NCI-H69 (cell line): ENCODE measurements around the gene EDN2.

Experiments
- DNase-seq: peaks from one replicate; lab custom pipeline; 2025; lab: John Stamatoyannopoulos, UW

Gene EDN2

GRCh38 chr1:41517062-41517438, 32.6 kb upstream of the EDN2 start:
- peak; percentile 56 for DNase-seq

GRCh38 chr1:41516168-41517061, 31.9 kb upstream of the EDN2 start:
- peak; percentile 84 for DNase-seq

DNA sequence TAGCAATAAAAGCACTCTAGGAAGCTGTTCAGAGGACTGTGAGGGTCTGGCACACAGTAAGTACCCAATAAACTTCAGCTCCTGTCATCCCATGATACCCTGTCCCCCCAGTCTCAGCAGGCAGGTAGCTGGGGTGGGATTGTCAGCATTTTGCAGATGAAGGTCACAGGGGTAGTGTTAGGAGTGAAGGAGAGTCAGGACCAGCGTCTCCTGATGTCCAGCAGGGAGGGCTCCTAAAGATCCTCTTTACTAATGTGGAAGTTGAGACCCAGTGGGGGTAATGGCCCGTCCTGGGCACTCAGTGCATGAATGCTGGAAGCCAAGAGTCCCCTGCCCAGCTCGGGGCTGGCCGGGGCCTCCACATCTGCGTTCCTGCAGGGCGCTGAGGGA, 31.3 kb upstream of the EDN2 start:
- DNase-seq = no peak

DNA sequence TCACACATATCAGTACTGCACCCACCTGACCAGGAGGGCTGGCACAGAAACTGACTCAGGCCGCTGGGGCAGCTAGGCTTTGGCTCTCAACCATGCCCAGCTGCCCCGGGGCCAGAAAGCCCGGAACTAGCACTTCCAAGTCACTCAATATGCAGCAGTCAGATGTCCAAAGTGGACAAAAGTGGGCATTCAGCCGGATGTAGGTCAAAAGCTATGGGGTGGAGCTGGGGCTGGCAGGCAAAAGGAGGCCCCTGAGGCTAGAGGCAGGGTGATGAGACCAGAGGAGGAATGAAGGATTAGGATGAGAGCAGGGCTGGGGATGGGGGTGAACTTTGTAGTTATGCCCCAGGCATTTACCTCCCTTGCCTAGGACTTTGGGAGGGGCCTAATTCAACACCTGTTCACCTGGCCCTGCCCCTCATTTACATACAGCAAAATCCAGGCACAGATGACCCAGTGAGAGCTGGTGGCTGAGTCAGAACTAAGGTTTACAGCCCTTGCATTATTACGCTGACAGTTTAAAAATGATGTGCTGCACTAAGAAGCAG, 30.7 kb upstream of the EDN2 start:
- peak; percentile 26 for DNase-seq

DNA sequence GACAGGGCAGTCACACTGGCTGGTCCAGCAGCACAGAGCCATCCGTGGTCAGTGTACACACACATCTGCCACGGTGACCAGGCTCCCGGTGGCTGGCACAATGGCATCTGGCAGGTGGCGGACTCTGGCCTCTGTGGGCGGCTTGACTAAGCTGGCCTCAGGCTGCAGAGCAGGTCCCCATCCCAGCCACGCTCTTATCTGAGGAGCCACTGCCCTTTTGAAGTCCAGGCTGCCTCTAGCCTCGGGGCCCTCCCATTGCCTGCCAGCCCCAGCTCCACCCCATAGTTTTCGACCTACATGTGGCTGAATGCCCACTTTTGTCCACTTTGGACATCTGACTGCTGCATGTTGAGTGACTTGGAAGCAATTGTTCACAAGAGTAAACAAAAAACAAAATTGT, 29.9 kb upstream of the EDN2 start:
- no peak for DNase-seq

DNA sequence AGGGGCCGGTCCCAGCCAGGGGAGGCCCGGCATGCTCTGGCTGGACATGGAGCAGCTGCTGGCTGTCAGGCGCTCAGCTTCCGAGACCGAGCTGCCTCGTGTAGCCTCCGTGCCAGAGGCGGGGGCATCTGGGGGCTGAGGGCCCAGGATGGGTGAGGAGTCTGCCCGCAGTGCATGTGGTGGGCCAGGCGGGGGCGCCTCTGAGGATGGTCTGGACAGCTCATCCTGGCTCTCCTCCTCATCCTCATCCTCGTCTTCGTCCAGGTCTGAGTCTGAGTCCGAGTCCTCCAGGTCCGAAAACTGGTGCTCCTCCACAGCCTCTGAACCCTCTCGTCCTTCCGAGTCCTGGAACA, 28.9 kb upstream of the EDN2 start:
- DNase-seq = no peak

- no peak for DNase-seq
Measured at GRCh38 chr1:41512701-41513382, 28.4 kb upstream of the EDN2 start.

GRCh38 chr1:41511239-41511540, 26.7 kb upstream of the EDN2 start:
- DNase-seq = no peak

GRCh38 chr1:41510531-41511238, 26.2 kb upstream of the EDN2 start:
- no peak for DNase-seq

GRCh38 chr1:41509270-41509671, 24.8 kb upstream of the EDN2 start:
- no peak for DNase-seq

GRCh38 chr1:41508290-41508689, 23.8 kb upstream of the EDN2 start:
- no peak for DNase-seq

GRCh38 chr1:41507836-41508235, 23.4 kb upstream of the EDN2 start:
- no peak for DNase-seq

- DNase-seq = no peak
Measured at GRCh38 chr1:41507110-41507720, 22.7 kb upstream of the EDN2 start.

GRCh38 chr1:41504114-41505035, 19.9 kb upstream of the EDN2 start:
- peak; percentile 73 for DNase-seq

GRCh38 chr1:41503538-41504113, 19.1 kb upstream of the EDN2 start:
- DNase-seq = no peak

DNA sequence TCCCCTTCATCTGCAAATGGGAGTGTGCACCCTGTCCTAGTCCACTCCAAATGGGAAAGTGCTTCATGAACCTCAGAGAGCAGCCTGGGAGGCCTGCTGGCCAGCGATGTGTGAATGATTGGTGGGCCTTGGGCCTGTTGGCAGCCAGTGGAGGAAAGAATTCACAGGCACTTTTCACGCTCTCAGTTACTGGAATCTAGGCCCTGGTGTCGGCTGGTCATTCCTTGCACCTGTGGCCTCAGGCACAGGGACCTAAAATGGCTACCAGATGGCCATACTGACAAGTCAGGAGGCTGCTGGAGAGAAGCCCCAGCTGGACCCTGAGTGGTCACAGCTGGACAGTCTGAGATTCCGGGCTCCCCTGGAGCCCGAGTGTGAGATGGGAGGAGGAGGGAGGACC, 18.4 kb upstream of the EDN2 start:
- DNase-seq = no peak

DNA sequence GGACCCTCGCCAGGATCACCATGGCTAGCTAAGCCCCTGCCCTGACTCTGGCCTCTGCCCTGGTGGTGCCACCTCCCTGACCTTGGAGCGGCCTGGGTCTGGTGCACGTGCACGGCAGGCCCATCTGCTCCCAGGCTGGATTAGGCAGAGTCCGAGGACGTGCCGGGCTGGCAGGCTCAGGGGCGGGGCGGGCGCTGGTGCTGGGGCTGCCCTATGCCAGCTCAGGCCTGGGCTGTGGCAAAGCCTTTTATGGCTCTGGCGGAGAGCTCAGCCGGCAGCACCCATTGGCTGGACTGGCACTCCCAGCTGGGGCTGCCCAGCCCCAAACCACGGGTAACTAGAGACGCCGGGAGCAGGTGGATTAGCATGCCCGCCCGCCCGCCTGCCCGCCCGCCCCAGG, 17.1 kb upstream of the EDN2 start:
- peak; percentile 73 for DNase-seq

DNA sequence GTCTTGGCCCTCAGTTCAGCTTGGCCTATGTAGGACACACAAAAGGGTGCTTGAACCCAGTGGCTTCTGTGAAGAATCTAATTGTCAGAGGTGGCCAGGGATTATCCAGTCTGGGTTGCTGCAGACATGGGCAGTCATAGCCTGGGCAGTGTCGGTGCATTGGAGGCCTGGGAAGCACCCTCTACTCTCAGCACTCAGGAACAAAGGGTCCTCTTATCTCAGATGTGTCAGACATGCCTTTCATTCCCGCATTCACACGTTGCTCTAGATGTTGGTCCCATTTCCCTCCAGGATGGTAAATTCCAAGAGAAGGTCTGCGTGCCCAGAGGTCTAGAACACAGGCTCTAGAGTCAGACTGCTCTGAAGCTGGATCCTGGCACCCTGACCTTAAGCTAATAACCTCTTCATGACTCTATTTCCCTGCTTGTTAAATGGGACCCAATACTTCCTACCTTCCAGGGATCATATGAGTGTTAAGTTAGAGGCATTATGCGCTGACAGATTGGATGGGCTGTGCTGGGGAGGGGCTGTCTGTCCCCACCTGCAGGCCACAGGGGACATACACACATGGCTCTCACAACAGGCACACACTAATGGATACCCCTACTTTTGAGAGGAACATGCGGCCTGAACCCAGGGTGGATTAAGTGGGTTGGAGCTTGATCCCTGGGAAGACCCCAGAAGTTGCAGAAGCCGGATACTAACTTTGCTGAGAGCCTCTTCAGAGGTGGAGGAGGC, 16.5 kb upstream of the EDN2 start:
- no peak for DNase-seq

DNA sequence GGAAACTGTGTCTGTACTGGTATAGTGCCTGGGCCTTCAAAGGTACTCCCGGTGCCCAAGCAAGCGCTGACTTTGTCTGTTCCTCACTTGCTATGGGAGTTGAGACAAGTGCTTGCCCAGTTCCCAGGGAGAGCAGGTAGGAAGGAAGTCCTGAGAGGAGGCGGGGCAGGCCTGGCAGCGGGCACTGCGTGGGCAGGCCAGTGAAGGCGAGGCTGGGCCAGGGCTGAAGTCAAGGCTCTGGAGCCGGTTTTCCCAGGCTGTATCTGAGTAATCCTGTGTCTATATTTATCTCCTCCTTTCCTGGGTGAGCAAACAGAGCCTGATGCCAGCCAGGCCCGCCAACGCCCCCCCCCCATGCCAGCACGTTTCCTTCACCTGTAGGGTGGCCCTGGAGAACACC, 15.9 kb upstream of the EDN2 start:
- DNase-seq = peak; percentile 36

DNA sequence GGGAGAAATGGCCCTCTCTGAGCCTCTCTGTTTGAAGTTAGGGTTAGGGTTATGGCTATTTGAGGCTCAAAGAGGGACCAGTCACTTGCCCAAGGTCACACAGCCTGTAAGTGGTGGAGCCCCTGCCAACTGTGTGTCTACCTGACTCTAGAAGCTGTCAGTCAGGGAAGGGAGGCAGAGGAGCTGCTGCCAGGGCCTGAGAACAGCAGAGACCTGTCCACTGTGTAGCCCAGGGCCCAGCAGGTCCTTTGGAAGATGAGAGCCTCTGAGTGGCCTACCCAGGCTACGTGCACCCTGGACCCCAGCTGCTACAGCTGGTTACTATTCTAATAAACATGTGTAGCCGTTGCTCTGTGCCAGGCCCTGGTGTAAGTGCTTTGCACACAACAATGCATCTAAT, 15.1 kb upstream of the EDN2 start:
- DNase-seq = no peak
